ENCODE results near the gene TBX5. TPM values are rescaled to one million over a fixed set of nuclear protein-coding genes. Genes with fewer than 3 reads are reported as not detected.

The TBX5 gene
- total and polyA plus RNA-seq, 9 donors = 0.04 to 0.23 (median 0.17) TPM; not detected in 5

GRCh38 chr12:114408471-114408885 is 2.5 kb upstream of the TBX5 start:
- no peak for DNase-seq
- WGBS, 3 donors = 4 to 6% (median 6%) methylated on average over 21 of the region's 21 CpGs
- intact Hi-C loops (cut with DNase I) = no loop called here
- Histone ChIP-seq H3K4me3 (no peak overlapping the region), H3K27me3 (no peaks in the 10 kb centered on the region), H3K9me3 (no peaks in the 10 kb centered on the region), H3K36me3 (no peaks in the 10 kb centered on the region), H3K4me1 (ENCODE audit: insufficient read depth) (no peaks in the 10 kb centered on the region), H3K27ac (no peak overlapping the region)
- TF ChIP-seq CTCF (IDR thresholded peaks at IDR 0.05) = no peak
- TF ChIP-seq POLR2A (IDR thresholded peaks at IDR 0.05) = no peak
- no peak for TF ChIP-seq EP300 (IDR thresholded peaks at IDR 0.05)

GRCh38 chr12:114407842-114408411 is 2.0 kb upstream of the TBX5 start:
- 4 to 9% (median 6%) methylated on average over 31 of the region's 31 CpGs for WGBS, 3 donors
- no peak overlapping the region for H3K4me3 ChIP-seq
- intact Hi-C loops (cut with DNase I) = no loop called here

GRCh38 chr12:114406984-114407841 is 1.3 kb upstream of the TBX5 start:
- Histone ChIP-seq H3K4me3 (no peak overlapping the region), H3K9me3 (no peaks in the 10 kb centered on the region), H3K27ac (no peak overlapping the region), H3K27me3 (no peaks in the 10 kb centered on the region), H3K36me3 (no peaks in the 10 kb centered on the region), H3K4me1 (ENCODE audit: insufficient read depth) (no peaks in the 10 kb centered on the region)
- intact Hi-C loops (cut with DNase I) = no loop called here
- TF ChIP-seq CTCF (IDR thresholded peaks at IDR 0.05) (no peak), EP300 (IDR thresholded peaks at IDR 0.05) (no peak), POLR2A (IDR thresholded peaks at IDR 0.05) (no peak)
- WGBS, 3 donors = 39 to 48% (median 39%) methylated on average over 12 of the region's 12 CpGs
- no peak for DNase-seq

More at GRCh38 chr12:114407842-114408411, 2.0 kb upstream of the TBX5 start:
- Histone ChIP-seq H3K27ac (no peak overlapping the region), H3K4me1 (ENCODE audit: insufficient read depth) (no peaks in the 10 kb centered on the region), H3K36me3 (no peaks in the 10 kb centered on the region), H3K27me3 (no peaks in the 10 kb centered on the region), H3K9me3 (no peaks in the 10 kb centered on the region)
- TF ChIP-seq EP300 (IDR thresholded peaks at IDR 0.05) = no peak
- TF ChIP-seq CTCF (IDR thresholded peaks at IDR 0.05) = no peak
- no peak for TF ChIP-seq POLR2A (IDR thresholded peaks at IDR 0.05)
- no peak for DNase-seq

GRCh38 chr12:114406316-114406983 is 506 bp upstream of the TBX5 start:
- Histone ChIP-seq H3K4me3 (no peak overlapping the region), H3K9me3 (no peaks in the 10 kb centered on the region), H3K36me3 (no peaks in the 10 kb centered on the region), H3K4me1 (ENCODE audit: insufficient read depth) (no peaks in the 10 kb centered on the region), H3K27ac (no peak overlapping the region), H3K27me3 (no peaks in the 10 kb centered on the region)
- TF ChIP-seq CTCF (IDR thresholded peaks at IDR 0.05) (no peak), POLR2A (IDR thresholded peaks at IDR 0.05) (no peak), EP300 (IDR thresholded peaks at IDR 0.05) (no peak)
- WGBS, 3 donors = 3 to 8% (median 5%) methylated on average over 24 of the region's 24 CpGs
- no peak for DNase-seq
- intact Hi-C loops (cut with DNase I) = no loop called here
